Activated T-cell treated with anti-CD3 and anti-CD28 coated beads, Interleukin-2, amount 50 U/mL, for 4 hours (primary cell): ENCODE measurements around the gene POLA1. TPM values are rescaled to one million over a fixed set of nuclear protein-coding genes. Genes with fewer than 3 reads are reported as not detected.
"Not testable (repeated sequence)": the region's sequence is repeated elsewhere in the genome, so short reads cannot be mapped to it uniquely, and the experiment has no call there.

Experiments used
- ATAC-seq, 2 donors: fragments of 200-7000 bp; cut with Tn5 transposase; one replicate each; pipeline ENCODE4 v1.10.0; 2021
- DNase-seq: peaks from one replicate; pipeline ENCODE4 v3.0.0-alpha.2; 2020
- H3K27me3 Mint-ChIP-seq: one replicate; pipeline ENCODE4 v1.8.0; 2021; ENCODE audit warnings: low read depth, mixed read lengths
- H3K36me3 Mint-ChIP-seq: one replicate; pipeline ENCODE4 v1.8.0; 2022; ENCODE audit warnings: mixed read lengths; ENCODE audit not compliant: insufficient read depth
- H3K4me1 Mint-ChIP-seq: one replicate; pipeline ENCODE4 v1.8.0; 2021; ENCODE audit warnings: low read depth, mixed read lengths
- H3K4me3 Mint-ChIP-seq: one replicate; pipeline ENCODE4 v1.8.0; 2021; ENCODE audit warnings: mild to moderate bottlenecking, moderate library complexity, mixed read lengths
- H3K9me3 Mint-ChIP-seq: one replicate; pipeline ENCODE4 v1.8.0; 2021; ENCODE audit warnings: mixed read lengths
- total RNA-seq, 3 donors: library from RNA; stranded (reverse); gene quantifications; one replicate each; pipeline ENCODE4 v1.2.1, GENCODE V29; 2021

Gene POLA1
- total RNA-seq, 3 donors from 2014 or later = 28.9 to 32.3 (median 30.3) TPM

DNA sequence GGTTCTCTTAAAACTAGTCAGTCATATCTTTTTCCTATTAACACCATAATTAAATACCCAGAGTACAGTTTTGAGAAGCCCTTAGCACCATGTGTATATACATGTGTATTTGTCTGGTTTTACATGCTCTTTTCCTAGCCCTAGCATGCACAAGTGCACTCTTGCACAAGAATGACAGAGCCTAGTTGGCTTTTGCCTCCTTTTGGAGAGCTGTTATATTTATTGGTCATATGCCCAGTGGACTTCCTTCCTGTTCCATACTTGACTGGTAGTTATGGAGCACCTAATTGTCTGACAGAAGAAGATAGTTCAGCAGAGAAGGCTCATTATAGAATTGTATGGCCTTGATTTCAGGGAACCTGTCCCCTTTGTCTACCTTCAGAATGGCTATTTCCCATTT is 166.4 kb downstream of the POLA1 start:
- DNase-seq = no peak
- Mint-ChIP-seq H3K36me3 (peaks cover 6% of the 10 kb centered on the region), H3K4me1 (no peaks in the 10 kb centered on the region), H3K27me3 (no peaks in the 10 kb centered on the region), H3K4me3 (no peak overlapping the region), H3K9me3 (no peaks in the 10 kb centered on the region)
- ATAC-seq = no peak

DNA sequence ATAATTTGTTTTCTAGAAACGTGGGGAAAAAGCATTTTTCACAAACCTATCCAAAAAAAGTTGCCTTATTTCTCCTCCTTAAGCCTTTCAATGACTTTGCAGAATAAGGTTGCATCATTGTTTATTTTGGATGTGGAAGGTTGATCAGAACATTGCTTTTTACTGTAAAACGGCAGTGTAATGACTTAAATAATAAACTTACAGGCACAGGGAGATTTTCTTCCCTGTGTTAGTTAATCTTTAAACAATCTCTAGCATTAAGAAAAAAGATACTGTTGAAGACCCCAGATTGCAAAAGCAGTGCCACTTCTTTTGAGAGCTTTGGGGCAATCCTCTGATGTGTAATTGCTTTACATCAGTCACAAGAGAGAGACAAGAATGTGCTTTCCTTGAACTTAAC is 168.6 kb downstream of the POLA1 start:
- ATAC-seq (no peak), DNase-seq (no peak)
- H3K9me3 Mint-ChIP-seq = no peaks in the 10 kb centered on the region
- H3K4me3 Mint-ChIP-seq = no peak overlapping the region
- no peaks in the 10 kb centered on the region for H3K27me3 Mint-ChIP-seq
- H3K36me3 Mint-ChIP-seq = peaks cover 4% of the 10 kb centered on the region
- no peaks in the 10 kb centered on the region for H3K4me1 Mint-ChIP-seq

DNA sequence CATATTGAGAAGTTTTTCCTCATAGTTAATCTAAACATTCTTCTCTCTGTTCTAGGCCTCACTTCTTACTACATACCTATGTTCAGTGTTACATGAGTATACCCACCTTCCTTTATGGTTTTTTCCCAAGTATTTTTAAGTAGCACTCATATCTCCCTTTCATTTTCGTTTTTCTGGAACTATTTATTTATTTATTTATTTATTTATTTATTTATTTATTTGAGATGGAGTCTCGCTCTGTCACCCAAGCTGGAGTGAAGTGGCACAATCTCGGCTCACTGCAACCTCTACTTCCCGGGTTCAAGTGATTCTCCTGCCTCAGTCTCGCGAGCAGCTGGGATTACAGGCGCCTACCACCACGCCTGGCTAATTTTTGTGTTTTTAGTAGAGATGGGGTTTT is 170.1 kb downstream of the POLA1 start:
- not testable (repeated sequence) for H3K36me3 Mint-ChIP-seq, ATAC-seq, H3K4me3 Mint-ChIP-seq, H3K4me1 Mint-ChIP-seq, H3K27me3 Mint-ChIP-seq, H3K9me3 Mint-ChIP-seq, DNase-seq

DNA sequence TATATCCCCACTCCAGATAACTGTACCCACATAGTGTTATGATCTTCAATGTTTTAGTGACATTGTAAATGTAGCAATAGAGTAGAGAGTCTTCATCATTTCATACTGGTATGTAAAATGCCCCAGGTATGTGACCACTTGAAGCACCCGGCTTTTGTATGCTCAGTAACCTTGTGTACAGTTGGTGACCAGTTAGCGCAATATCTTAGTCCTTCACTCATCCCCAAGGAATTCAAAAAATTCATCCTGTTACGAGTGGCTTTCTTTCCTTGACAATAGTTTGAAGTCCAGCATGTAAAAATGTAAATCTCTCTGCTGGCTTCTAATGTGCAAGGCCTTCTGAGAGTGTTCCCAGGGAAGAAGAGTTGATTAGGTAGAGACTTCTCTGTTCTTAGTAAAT is 176.4 kb downstream of the POLA1 start:
- Mint-ChIP-seq H3K4me3 (no peak overlapping the region), H3K27me3 (no peaks in the 10 kb centered on the region), H3K9me3 (no peaks in the 10 kb centered on the region), H3K36me3 (peaks cover 5% of the 10 kb centered on the region), H3K4me1 (no peaks in the 10 kb centered on the region)
- ATAC-seq = no peak
- DNase-seq = no peak

GRCh38 chrX:24874604-24875247 is 181.0 kb downstream of the POLA1 start:
- ATAC-seq (no peak), DNase-seq (no peak)
- no peaks in the 10 kb centered on the region for H3K9me3 Mint-ChIP-seq
- H3K4me1 Mint-ChIP-seq = no peaks in the 10 kb centered on the region
- H3K27me3 Mint-ChIP-seq = no peaks in the 10 kb centered on the region
- H3K36me3 Mint-ChIP-seq = peaks cover 3% of the 10 kb centered on the region
- no peak overlapping the region for H3K4me3 Mint-ChIP-seq

GRCh38 chrX:24876530-24877287 is 183.0 kb downstream of the POLA1 start:
- DNase-seq (no peak), ATAC-seq (no peak)
- H3K27me3 Mint-ChIP-seq = no peaks in the 10 kb centered on the region
- no peak overlapping the region for H3K4me3 Mint-ChIP-seq
- no peaks in the 10 kb centered on the region for H3K9me3 Mint-ChIP-seq
- no peaks in the 10 kb centered on the region for H3K4me1 Mint-ChIP-seq
- peaks cover 6% of the 10 kb centered on the region for H3K36me3 Mint-ChIP-seq

- peaks cover 9% of the 10 kb centered on the region for H3K36me3 Mint-ChIP-seq
- no peaks in the 10 kb centered on the region for H3K27me3 Mint-ChIP-seq
- H3K4me1 Mint-ChIP-seq = no peaks in the 10 kb centered on the region
- no peaks in the 10 kb centered on the region for H3K9me3 Mint-ChIP-seq
- no peak for ATAC-seq
- H3K4me3 Mint-ChIP-seq = no peak overlapping the region
- DNase-seq = no peak
Measured at GRCh38 chrX:24877288-24877664, 183.6 kb downstream of the POLA1 start.

DNA sequence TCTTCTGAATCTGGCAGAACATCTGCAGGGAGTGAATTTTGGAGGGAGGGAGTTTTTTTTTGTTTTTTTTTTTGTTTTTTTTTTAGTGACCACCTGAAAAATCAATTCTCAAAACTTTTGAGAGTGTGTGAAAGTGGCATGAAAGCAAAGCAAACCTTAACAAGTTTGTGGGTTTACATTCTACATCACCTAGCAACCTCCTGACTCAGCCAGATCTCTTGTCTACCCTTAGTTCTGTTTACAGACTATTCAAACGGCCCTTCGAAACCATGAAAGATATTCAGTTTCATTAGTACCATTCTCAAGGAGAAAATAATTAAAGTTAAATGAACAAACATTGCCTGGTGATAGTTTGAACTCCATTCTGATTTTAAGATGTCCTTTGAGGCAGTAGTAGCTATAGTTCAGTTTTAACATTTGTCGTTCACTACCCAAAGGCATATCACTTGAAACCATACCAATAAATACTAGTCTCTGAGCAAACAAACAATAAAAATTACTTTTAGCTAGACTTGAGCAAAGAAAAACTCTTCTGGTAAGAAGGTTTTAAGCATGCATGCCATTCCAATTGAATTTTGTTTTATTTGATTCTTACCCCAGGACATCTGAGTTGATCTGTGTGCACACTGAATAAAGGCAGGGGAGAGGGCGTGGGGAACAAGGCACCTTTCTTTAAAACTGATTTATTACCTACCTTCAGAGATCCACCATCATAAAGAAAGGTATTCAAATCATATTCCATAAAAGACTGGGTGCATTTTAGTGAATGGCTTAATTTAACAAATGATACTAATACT is 184.3 kb downstream of the POLA1 start:
- Mint-ChIP-seq H3K4me3 (no peak overlapping the region), H3K4me1 (no peaks in the 10 kb centered on the region), H3K9me3 (no peaks in the 10 kb centered on the region), H3K27me3 (no peaks in the 10 kb centered on the region), H3K36me3 (peaks cover 9% of the 10 kb centered on the region)
- DNase-seq = no peak
- ATAC-seq = no peak

DNA sequence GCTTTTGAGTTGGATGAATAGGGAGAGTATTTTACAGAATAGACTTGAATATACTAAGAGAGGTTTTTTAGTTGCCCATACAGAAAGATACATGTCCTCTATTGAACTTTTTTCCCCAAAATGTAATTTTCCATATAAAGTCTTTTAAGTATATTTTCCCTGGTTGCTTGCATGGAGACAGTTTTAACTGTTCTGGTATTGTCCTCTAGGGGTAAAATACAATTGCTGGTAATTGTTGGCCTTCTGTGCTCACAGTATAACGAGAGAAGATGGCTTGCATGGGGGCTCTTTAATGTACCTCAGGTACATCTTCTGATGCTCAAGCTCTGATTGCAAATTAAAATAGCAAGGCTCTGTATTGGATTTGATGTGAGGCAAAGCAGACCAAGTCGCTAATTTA is 186.0 kb downstream of the POLA1 start:
- Mint-ChIP-seq H3K36me3 (peaks cover 9% of the 10 kb centered on the region), H3K27me3 (no peaks in the 10 kb centered on the region), H3K4me3 (no peak overlapping the region), H3K9me3 (no peaks in the 10 kb centered on the region), H3K4me1 (no peaks in the 10 kb centered on the region)
- ATAC-seq (no peak), DNase-seq (no peak)

DNA sequence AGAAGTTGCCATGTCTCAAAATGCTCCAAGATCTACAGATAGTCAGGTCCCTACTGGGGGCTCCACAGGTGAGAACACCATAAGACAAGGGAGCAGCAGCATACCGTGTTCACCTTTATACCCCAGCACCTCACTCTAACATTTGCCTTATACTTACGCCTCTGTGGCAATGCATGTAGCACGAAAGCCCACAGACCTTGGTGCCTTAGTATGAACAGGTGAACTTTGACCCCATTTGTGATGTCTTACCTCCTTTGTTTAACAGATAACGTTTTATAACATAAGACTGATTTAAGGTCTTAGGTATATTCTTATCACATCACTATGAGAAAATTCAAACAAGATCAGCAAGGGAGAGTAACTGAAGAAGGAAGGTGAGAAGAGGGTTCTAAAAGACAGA is 193.2 kb downstream of the POLA1 start:
- H3K36me3 Mint-ChIP-seq = peaks cover 10% of the 10 kb centered on the region
- ATAC-seq = no peak
- H3K9me3 Mint-ChIP-seq = no peaks in the 10 kb centered on the region
- no peaks in the 10 kb centered on the region for H3K4me1 Mint-ChIP-seq
- DNase-seq = no peak
- H3K27me3 Mint-ChIP-seq = no peaks in the 10 kb centered on the region
- H3K4me3 Mint-ChIP-seq = no peak overlapping the region

GRCh38 chrX:24890677-24891076 is 197.0 kb downstream of the POLA1 start:
- ATAC-seq (no peak), DNase-seq (no peak)
- Mint-ChIP-seq H3K4me1 (no peaks in the 10 kb centered on the region), H3K36me3 (peaks cover 21% of the 10 kb centered on the region), H3K4me3 (no peak overlapping the region), H3K9me3 (no peaks in the 10 kb centered on the region), H3K27me3 (no peaks in the 10 kb centered on the region)

- Mint-ChIP-seq H3K27me3 (no peaks in the 10 kb centered on the region), H3K4me3 (no peak overlapping the region), H3K4me1 (no peaks in the 10 kb centered on the region), H3K36me3 (peaks cover 16% of the 10 kb centered on the region), H3K9me3 (no peaks in the 10 kb centered on the region)
- DNase-seq (no peak), ATAC-seq (no peak)
Measured at GRCh38 chrX:24899391-24899790, 205.7 kb downstream of the POLA1 start.

GRCh38 chrX:24900234-24900633 is 206.5 kb downstream of the POLA1 start:
- Mint-ChIP-seq H3K9me3 (no peaks in the 10 kb centered on the region), H3K27me3 (no peaks in the 10 kb centered on the region), H3K36me3 (peaks cover 16% of the 10 kb centered on the region), H3K4me1 (no peaks in the 10 kb centered on the region), H3K4me3 (no peak overlapping the region)
- ATAC-seq (no peak), DNase-seq (no peak)

- Mint-ChIP-seq H3K9me3 (no peaks in the 10 kb centered on the region), H3K4me3 (no peak overlapping the region), H3K4me1 (no peaks in the 10 kb centered on the region), H3K36me3 (peaks cover 11% of the 10 kb centered on the region), H3K27me3 (no peaks in the 10 kb centered on the region)
- ATAC-seq = no peak
- no peak for DNase-seq
Measured at GRCh38 chrX:24902806-24903205, 209.1 kb downstream of the POLA1 start.

DNA sequence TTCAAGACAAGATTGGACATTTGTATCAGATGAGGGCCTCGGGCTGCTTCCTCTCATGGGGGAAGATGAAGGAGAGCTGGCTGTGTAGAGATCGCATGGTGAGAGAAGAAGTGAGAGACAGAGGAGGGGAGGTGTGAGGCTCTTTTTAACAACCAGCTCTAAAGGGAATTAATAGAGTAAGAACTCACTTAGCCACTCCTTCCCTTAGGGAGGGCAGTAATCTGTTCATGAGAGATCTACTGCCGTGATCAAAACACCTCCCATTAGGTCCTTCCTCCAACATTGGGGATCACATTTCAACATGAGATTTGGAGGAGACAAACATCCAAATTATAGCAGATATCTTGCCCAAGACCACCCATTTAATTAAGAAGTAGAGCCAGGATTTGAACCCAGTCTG is 225.0 kb downstream of the POLA1 start:
- Mint-ChIP-seq H3K4me3 (no peak overlapping the region), H3K9me3 (no peaks in the 10 kb centered on the region), H3K27me3 (no peaks in the 10 kb centered on the region), H3K36me3 (peaks cover 4% of the 10 kb centered on the region), H3K4me1 (no peaks in the 10 kb centered on the region)
- no peak for ATAC-seq
- no peak for DNase-seq
